KBM-7 (cell line): ENCODE results near the gene AFF3.

Experiments used
- DNase-seq: peaks from one replicate; pipeline ENCODE4 v3.0.0-alpha.2; 2015
- in situ Hi-C: fragments of 300-500 bp; cut with MboI; formaldehyde crosslinking; loops from 2 replicates; pipeline ENCODE4 v1.14.3; 2020; ENCODE audit warnings: low sequenced_read_pairs, low pct_unique_long_range_greater_than_20kb, mixed read lengths

Gene AFF3

DNA sequence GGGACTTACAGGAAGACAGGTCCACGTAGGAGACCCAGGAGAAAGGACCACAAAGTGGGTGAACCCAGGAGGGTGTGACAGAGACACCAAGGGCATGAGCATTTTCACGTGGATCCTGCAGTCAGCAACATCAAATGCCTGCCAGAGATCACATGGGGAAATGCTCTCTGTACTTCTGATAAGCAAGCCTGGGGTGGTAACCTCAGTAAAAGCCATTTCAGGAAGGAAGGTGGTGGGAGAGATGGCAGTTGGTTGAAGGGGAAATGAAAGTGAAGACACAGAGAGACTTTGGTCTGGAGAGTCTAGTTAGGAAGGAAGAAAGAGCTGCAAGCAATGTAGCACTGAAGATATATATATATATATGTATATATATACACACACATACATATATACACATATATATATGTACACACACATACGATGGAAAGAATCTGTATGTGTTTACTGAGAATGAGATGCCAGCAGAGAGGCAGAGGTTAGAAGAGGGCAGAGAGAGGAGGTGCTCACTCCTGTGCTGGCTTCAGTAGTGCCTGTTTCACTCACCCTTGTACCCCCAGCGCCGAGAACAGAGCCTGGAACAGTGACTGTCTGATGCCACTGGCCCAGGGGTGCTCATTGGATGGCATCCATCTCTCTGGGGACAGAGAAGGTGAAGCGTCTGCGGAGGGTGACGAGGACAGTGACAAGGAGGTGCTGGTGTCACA is 314.9 kb downstream of the AFF3 start:
- in situ Hi-C loops: no loop called here
- DNase-seq: peak; percentile 5

DNA sequence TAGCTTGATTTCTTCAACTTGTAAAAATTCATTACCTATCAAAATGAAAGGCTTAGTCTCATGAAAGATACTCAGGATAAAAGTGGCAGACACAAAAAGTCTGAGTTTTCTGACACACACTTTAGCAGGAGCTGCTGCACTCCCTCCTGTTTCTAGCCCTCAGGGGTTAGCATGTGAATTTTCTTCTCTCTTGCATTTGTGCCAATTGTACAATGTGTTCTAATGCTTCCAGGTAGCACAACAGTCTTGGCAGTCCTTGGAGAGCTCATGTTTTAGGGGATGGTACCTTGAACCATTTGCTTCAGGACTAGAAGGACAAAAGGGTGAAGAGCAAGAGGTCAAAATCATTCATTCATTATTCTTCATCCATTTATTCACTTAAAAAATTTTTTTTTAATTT is 316.8 kb downstream of the AFF3 start:
- in situ Hi-C loops: no loop called here
- DNase-seq: no peak

DNA sequence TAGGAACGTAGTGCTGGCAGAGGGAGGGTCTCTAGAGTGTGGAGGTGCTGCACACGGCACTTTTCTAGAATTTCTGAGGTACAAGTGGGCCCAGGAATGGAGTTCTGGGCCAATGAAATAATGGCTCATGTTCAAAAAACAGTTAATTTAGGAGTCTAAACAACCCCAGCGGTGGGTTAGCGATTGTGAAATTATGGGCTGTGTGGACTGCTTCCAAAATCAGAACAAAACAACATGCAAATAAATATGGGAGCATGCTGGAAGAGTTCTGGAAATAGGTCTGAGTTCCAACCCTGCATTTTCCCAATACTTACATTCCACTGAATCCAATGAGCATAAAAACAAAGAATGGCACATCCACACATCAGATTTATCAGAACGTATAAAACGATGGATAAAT is 317.6 kb downstream of the AFF3 start:
- in situ Hi-C loops: no loop called here
- no peak for DNase-seq

DNA sequence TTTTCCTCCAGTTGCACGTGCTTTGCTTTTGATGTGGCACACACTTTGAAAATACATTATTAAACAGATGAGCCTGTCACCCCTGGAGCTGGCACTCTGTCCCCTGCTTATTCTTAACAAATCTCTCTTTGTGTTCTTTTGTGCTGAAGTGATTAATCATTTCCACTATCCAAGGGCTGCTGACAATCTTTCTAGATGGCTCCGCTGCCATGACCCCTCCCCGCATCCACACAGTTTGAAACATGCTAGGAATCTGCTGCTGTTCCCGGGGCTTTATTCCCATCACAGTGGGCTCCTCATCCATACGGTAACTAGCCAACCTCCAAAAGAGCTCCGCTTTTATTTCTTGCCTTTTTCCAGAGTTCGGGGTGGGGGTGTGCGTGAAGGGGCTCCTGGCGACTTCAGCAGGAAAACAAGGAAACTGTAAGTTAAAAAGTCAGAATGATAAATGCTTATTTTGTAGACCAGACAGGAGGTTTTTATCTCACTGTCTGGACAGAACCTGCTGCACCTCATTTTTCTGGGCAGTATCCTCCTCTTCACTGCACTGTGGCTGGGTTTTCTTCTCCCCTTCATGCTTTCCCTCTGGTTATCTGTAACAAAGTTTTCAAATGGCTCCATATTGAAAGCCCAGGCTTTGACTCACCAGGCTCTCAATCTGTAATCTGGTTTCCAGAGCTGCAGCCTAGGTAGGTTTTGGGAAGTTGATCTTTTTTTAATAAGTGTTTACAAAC is 319.7 kb downstream of the AFF3 start:
- no peak for DNase-seq
- in situ Hi-C loops: no loop called here

DNA sequence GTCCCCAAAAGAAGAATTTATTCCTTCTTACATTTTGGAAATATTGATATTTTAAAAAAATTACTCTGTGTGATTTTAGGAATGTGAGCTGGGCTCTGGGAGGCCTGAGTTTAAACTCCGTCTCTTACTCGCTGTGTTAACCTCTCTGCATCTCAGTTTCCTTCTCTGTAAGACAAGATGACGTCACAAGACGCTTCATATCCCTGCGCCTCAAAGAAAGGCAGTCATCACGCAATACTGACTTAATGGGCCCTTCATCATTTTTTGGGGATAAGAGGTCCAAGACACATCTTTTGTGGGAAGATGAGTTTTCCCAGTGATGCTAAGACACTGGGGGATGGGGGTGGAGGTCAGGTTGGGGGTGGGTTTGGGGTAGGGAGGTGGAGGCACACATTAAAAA is 320.4 kb downstream of the AFF3 start:
- no peak for DNase-seq
- in situ Hi-C loops: no loop called here

DNA sequence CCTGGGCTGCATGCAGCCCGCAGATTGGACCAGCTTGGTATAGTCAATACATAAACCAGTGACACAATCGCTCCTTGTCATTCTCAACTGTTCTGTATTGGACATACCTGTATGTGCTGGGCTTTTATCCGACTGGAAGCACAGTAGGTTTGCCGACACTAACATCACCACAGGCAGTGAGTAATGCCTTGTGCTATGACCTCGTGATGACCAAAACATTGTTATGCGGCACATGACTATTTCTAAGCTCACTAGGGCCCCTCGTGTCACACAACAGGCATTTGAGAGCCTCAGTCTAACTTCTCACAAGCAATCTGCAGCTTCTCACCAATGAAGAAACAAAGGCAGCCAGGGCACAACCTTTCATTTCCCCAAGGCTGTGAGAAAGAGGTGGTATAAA is 320.8 kb downstream of the AFF3 start:
- in situ Hi-C loops: no loop called here
- DNase-seq: no peak

DNA sequence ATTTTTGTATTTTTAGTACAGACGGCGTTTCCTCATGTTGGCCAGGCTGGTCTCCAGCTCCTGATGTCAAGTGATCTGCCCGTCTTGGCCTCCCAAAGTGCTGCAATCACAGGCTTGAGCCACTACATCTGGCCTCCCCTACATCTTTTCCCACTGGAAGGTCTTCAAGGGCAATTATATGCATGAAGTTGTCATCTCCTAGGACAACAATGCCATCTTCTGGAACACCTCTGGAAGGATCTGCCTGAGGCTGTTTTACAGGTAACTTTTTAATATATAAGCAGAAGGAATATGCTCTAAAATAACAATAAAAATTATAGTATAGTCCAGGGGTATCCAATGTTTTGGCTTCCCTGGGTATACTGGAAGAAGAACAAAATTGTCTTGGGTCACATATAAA is 321.4 kb downstream of the AFF3 start:
- DNase-seq: no peak
- in situ Hi-C loops: no loop called here

DNA sequence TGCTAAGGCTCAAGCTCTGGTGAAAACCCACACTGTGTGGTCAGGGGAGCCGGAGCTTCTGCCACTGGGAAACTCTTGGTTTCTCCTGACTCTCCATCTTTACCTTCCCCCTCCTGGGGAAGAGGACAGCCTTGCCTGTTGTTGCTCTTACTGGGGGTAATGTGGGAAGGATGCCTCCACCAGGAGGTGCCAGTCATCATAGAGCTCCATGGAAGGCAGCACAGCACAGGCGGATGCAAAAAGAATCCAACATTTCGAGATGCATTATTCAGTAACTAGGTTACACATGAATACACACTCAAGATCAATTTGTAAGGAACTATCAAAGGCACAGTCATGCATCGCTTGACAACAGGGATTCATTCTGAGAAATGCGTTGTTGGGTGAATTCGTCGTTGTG is 322.6 kb downstream of the AFF3 start:
- in situ Hi-C loops: no loop called here
- DNase-seq: no peak

DNA sequence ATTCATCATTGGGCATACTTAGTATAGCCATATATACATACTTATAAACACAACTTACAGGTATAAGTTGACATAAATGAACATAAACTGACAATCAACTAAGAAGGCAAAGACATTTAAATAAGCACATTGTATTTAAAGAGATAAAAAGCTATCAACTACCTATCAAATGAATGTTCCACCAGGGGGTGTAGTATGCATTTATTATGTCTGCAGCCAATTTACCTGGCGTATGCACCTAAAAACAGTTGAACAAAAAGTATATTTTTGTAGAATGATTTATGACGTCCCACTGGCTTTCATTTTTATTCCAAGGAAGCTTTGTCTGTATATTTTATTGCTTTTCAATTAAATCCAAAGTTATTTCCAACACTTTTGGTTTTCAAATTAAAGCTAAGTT is 323.5 kb downstream of the AFF3 start:
- in situ Hi-C loops: no loop called here
- no peak for DNase-seq

DNA sequence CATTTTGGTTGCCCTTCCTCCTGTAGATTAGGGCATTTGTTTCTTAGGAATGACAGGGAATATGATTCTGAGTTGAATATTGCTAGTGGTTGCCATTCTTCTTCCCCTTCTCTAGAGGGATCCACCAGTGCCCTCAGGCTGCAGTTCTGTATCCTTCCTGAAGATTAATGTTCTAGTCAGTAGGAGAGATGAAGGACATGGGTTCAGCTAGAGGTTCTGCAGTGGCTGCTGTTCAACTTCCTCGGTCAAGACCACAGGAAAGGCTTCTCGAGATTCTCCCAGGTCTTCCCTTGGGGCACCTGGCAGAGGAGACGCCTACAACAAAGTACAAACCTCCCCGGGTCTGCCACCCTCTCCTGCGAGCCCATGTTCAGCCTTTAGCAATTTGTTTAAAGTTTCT is 325.5 kb downstream of the AFF3 start:
- in situ Hi-C loops: no loop called here
- no peak for DNase-seq

DNA sequence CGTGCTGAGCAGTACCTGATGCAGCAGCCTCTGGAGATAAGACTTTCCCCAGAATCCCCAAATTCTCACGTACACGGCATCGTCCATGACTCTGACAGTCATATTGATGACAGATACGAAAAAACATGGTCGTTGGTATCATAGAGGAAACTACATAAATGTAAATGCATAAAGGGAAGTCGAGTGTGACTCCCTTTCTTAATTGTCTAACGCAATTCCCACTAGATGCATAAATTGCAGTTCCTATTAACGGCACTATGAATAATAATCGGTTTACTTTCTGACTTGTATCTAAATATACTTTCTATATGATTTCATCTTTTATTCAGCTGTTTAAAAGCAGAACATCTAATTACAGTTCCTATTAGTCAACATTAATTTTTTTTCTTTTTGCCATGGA is 330.0 kb downstream of the AFF3 start:
- in situ Hi-C loops: no loop called here
- DNase-seq: no peak

DNA sequence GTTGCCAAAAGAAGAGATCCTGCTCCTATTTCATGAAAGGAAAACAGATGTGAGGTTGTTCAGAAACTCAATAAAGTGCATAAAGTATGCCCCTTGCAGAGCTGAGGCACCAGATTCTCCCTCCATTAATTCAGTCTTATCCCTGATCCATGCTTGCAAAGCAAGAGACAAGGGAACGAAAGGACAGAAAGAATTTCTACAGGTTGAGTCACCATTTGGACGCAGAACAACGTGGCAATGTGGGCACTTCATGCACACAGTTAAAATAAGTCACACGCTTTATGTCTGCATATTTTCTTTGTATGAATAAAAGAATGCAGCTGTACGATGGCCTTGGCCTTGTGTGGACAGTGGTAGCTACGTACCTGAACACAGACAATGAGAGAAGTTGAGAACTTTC is 330.8 kb downstream of the AFF3 start:
- in situ Hi-C loops: no loop called here

DNA sequence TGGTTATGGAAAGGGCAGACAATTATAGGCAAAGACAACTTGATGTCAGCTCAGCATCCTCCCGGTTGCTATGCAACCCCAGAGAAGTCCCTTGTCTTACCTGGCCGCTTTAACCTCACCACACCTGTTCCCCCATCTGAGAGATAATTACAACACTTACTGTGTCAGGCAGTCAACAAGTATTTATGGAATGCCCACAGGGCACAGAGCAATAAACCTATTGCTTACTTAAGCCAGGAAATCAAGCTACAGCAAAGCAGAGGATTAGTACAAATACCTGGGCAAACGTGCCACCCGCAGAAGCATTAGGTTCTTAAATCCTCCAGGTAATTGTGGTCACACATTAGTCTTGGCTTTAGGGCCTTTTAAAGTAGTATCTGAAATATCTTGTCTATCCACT is 332.2 kb downstream of the AFF3 start:
- in situ Hi-C loops: no loop called here
- no peak for DNase-seq

More for the DNA sequence above, 330.8 kb downstream of the AFF3 start:
- no peak for DNase-seq

DNA sequence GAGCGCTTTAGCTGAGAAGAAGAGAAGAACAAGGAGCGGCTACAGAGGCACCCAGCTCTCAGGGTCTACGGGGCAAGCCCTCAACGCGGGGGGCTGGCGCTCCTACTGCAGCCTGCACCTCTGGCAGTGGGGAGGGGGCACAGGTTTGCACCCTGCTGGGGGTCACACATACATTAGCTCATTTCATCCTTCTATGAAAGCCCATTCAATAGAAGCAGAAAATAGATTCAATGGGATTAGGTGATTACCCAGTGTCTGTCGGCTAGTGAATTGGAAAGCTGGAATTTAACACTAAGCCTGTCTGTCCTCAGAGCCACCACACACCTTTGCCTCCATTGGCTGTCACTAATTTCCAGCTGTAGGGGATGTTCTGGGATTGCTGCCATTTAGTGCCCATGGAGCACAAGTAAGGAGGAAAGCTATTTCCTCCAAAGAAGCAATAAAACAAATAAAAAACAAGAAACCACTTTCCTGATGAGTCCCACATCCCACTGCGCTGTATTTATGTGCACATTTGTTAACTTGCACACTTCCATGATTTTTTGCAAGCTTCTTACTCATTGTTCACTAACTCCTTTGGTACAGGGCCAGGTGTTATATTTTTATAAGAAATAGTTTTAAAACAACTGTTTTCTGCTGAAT is 333.0 kb downstream of the AFF3 start:
- in situ Hi-C loops: no loop called here
- no peak for DNase-seq

DNA sequence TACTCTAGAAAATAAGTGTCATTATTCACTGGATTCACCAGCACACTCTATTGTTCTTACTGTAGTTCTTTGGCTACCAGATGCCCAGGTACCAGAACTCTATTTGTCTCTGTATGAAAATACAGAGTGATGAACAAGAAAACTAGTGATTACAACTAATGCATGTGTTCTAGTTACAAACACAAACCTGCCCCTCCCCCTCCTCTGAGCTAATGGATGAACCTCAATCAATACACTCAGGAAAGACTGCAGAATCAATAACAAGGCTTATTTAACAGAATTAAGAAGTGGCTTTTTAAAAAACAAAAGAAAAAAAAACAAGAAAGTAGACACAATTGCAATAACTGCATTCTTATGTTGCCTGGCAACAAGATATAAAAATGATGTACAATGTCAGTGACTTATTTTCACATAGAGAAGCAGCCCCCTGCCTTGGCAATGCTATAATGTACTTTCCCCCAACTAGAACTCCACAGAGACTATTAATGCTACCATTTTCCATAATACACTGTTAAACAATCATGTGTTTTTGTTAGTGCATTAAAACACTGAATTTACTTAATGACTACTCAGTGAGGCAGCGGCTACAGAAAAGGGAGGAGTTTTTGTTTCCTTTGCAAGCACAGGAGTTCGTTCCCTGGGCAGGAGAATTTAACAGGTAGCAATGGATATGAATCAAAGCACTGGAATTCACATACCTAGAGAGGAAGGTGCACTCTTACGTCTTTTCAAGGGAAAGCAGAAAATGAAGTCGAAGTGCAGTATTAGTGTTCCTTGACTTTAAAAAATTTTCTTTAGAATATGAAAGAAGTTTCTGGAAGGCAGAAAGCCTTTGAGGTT is 333.8 kb downstream of the AFF3 start:
- no peak for DNase-seq
- in situ Hi-C loops: no loop called here

DNA sequence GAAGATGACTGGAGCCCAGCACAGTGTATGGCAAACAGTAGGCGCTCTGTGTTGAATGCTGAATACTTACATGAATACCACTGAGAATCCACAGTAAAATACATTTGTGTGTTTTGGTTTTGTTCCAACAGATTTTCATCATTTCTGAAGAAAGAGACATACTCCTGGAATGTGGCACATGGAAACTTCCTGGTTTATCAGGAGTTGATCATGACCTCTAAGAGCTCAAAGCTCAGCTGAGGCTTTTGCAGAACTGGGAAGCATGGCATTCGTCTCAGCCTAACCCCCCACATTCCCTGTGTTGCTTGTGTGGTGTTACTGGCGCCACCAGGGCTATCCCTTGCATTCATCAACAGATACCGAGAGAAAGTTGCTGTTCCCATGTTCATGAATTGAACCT is 335.6 kb downstream of the AFF3 start:
- no peak for DNase-seq
- in situ Hi-C loops: no loop called here

DNA sequence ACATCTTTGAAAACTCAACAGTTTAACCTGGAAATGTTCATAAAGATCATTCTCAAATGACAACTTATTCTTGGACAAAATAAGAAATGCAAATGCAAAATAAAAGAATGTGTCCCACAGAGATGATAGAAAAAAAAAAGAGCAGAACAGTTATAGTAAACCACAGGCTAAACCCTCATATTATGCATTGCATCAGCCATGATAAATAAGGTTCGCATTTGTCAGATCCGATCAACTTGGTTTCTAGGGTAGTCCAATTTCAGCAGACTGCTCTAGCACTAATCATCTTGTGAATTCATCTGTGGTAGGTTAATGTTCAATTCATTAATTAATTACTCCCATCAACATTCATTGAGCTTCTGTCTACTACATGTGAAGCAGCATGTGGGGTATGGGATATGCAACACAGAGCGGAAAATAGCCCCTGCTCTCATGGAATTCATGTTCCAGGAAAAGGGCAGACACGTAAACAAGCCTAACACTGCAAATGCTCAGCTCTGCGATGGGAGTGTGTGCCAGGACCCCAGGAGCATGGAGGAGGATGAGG is 336.4 kb downstream of the AFF3 start:
- in situ Hi-C loops: no loop called here
- no peak for DNase-seq

DNA sequence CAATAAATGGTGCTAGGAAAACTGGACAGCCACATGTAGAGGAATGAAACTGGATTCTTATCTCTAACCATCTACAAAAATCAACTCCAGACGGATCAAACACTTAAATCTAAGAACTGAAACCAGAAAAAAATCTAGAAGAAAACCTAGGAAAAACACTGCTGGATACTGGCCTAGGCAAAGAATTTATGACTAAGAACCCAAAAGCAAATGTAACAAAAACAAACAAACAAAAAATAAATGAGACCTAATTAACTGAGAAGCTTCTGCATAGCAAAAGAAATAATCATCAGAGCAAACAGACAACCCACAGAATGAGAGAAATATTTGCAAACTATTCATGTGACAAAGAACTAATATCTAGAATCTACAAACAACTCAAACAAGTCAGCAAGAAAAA is 338.5 kb downstream of the AFF3 start:
- in situ Hi-C loops: no loop called here
- DNase-seq: no peak

DNA sequence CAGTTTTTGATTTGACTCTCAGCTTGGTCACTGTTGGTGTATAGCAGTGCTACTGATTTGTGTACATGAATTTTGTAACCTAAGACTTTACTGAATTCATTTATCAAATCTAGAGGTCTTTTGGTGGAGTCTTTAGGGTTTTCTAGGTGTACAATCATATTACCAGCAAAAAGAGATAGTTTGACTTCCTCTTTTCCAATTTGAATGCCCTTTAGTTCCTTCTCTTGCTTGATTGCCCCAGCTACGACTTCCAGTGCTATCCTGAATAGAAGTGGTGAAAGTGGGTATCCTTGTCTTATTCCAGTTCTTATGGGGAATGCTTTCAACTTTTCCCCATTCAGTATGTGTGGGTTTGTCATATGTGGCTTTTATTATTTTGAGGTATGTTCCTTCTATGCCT is 339.7 kb downstream of the AFF3 start:
- DNase-seq: peak; percentile 15

More for the DNA sequence above, 339.7 kb downstream of the AFF3 start:
- in situ Hi-C loops: no loop called here
